ENCODE data around the gene AAMDC. TPM values are rescaled to one million over a fixed set of nuclear protein-coding genes. Genes with fewer than 3 reads are reported as not detected.
"Not testable (repeated sequence)": the region's sequence is repeated elsewhere in the genome, so short reads cannot be mapped to it uniquely, and the experiment has no call there.

AAMDC gene
- total RNA-seq, 3 donors from 2014 or later (not counting 1 experiment from before 2014, with no cell fraction given): 4.8 to 5.7 (median 5.4) TPM

DNA sequence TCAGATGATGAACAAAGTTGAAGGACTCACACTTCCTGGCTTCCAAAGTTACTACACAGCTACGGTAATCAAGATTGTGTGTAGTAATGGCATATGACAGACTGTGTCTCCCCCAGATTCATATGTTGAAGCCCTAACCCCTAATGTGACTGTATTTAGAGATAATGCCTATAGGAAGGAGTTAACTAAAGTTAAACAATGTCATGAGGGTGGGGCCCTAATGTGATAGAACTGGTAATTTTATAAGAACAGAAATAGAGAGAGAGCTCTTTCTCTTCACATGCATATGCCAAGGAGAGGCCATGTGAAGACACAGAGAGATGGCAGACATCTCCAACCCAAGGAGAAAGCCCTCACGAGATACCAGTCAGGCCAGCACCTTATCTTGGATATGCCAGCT is 8.0 kb downstream of the AAMDC start:
- Mint-ChIP-seq H3K4me3 (no peak overlapping the region), H3K4me1 (no peaks in the 10 kb centered on the region), H3K36me3 (no peaks in the 10 kb centered on the region), H3K9me3 (no peaks in the 10 kb centered on the region), H3K27me3 (ENCODE audit: low read depth in 2 of 2) (no peaks in the 10 kb centered on the region), H3K27ac (no peak overlapping the region)
- TF ChIP-seq, protein P1, sequence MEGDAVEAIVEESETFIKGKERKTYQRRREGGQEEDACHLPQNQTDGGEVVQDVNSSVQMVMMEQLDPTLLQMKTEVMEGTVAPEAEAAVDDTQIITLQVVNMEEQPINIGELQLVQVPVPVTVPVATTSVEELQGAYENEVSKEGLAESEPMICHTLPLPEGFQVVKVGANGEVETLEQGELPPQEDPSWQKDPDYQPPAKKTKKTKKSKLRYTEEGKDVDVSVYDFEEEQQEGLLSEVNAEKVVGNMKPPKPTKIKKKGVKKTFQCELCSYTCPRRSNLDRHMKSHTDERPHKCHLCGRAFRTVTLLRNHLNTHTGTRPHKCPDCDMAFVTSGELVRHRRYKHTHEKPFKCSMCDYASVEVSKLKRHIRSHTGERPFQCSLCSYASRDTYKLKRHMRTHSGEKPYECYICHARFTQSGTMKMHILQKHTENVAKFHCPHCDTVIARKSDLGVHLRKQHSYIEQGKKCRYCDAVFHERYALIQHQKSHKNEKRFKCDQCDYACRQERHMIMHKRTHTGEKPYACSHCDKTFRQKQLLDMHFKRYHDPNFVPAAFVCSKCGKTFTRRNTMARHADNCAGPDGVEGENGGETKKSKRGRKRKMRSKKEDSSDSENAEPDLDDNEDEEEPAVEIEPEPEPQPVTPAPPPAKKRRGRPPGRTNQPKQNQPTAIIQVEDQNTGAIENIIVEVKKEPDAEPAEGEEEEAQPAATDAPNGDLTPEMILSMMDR (IDR thresholded peaks at IDR 0.05): no peak
- H3K9me3 ChIP-seq (ENCODE audit: control insufficient read depth, insufficient read depth, low read length): no peaks in the 10 kb centered on the region
- H3K27ac ChIP-seq (ENCODE audit: low read length): no peak overlapping the region
- DNase-seq: no peak
- H3K27me3 ChIP-seq (ENCODE audit: control insufficient read depth, insufficient read depth, low read length): no peaks in the 10 kb centered on the region
- ATAC-seq: no peak
- no peak overlapping the region for H3K4me3 ChIP-seq (ENCODE audit: low read length)
- H3K36me3 ChIP-seq (ENCODE audit: control insufficient read depth, insufficient read depth, low read length): no peaks in the 10 kb centered on the region
- no peaks in the 10 kb centered on the region for H3K4me1 ChIP-seq (ENCODE audit: control insufficient read depth, insufficient read depth, low read length)
- intact Hi-C loops (cut with micrococcal nuclease): no loop called here
- WGBS (ENCODE audit: insufficient coverage): 100% methylated on average over 1 of the region's 2 CpGs

DNA sequence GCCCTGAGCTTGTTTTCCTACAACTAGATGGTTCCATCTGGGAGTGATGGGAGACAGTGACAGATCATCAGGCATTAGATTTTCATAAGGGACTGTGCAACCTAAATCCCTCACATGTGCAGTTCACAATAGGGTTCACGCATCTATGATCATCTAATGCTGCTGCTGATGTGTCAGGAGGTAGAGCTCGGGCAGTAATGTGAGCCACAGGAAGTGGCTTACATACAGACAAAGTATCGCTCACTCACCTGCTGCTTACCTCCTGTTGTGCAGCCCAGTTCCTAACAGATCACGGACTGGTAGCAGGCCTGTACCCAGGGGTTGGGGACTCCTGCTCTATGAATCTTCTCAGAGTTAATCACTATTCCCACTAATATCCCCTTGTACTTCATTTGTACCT is 12.4 kb downstream of the AAMDC start:
- no peaks in the 10 kb centered on the region for H3K4me1 ChIP-seq (ENCODE audit: control insufficient read depth, insufficient read depth, low read length)
- H3K36me3 ChIP-seq (ENCODE audit: control insufficient read depth, insufficient read depth, low read length): no peaks in the 10 kb centered on the region
- H3K27ac ChIP-seq (ENCODE audit: low read length): no peak overlapping the region
- no peaks in the 10 kb centered on the region for H3K4me1 Mint-ChIP-seq
- H3K27me3 Mint-ChIP-seq (ENCODE audit: low read depth in 2 of 2): no peaks in the 10 kb centered on the region
- H3K27me3 ChIP-seq (ENCODE audit: control insufficient read depth, insufficient read depth, low read length): no peaks in the 10 kb centered on the region
- ATAC-seq (no peak), DNase-seq (no peak)
- H3K27ac Mint-ChIP-seq: no peak overlapping the region
- no peaks in the 10 kb centered on the region for H3K9me3 ChIP-seq (ENCODE audit: control insufficient read depth, insufficient read depth, low read length)
- TF ChIP-seq, protein P1 (IDR thresholded peaks at IDR 0.05): no peak
- H3K9me3 Mint-ChIP-seq: no peaks in the 10 kb centered on the region
- intact Hi-C loops (cut with micrococcal nuclease): no loop called here
- no peak overlapping the region for H3K4me3 Mint-ChIP-seq
- WGBS (ENCODE audit: insufficient coverage): 66% methylated on average over 4 of the region's 4 CpGs
- H3K4me3 ChIP-seq (ENCODE audit: low read length): no peak overlapping the region
- no peaks in the 10 kb centered on the region for H3K36me3 Mint-ChIP-seq

DNA sequence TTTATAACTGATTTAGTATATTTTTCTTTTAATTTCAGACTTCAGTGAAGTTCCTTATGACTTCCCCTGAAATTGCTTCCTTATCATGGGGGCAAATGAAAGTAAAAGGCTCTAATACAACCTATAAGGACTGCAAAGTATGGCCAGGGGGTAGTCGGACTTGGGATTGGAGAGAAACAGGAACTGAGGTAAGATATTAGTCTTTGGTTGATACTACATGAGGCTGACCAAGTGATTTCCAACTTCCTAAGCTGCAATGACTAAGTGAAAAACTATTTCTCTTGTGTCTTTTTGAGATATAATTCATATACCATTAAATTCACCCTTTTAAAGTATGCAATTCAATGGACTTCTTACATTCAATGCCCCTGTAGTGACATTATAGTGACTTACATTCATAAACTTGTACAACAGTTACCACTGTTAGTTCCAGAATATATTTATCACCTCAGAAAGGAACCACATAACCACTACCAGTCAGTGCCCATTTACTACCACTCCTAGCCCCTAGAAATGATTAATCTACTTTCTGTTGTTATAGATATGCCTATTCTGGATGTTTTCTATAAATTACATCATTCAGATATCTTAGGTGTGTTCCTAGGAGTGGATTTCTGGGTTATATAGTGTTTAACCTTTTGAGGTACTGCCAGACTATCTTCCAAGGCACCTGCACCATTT is 21.6 kb downstream of the AAMDC start:
- no peak for ATAC-seq
- Histone ChIP-seq H3K9me3 (ENCODE audit: control insufficient read depth, insufficient read depth, low read length) (peaks cover 6% of the 10 kb centered on the region), H3K4me1 (ENCODE audit: control insufficient read depth, insufficient read depth, low read length) (no peaks in the 10 kb centered on the region), H3K27me3 (ENCODE audit: control insufficient read depth, insufficient read depth, low read length) (no peaks in the 10 kb centered on the region), H3K4me3 (ENCODE audit: low read length) (no peak overlapping the region), H3K27ac (ENCODE audit: low read length) (no peak overlapping the region), H3K36me3 (ENCODE audit: control insufficient read depth, insufficient read depth, low read length) (peaks cover 5% of the 10 kb centered on the region)
- TF ChIP-seq, protein P1 (IDR thresholded peaks at IDR 0.05): no peak
- Mint-ChIP-seq H3K27ac (no peak overlapping the region), H3K9me3 (peaks cover 2 to 8% of the 10 kb centered on the region in 2 donors), H3K27me3 (ENCODE audit: low read depth in 2 of 2) (no peaks in the 10 kb centered on the region), H3K4me3 (no peak overlapping the region), H3K4me1 (no peaks in the 10 kb centered on the region), H3K36me3 (peaks cover 27% of the 10 kb centered on the region)
- WGBS (ENCODE audit: insufficient coverage): 14% methylated on average over 1 of the region's 1 CpG
- DNase-seq: no peak
- intact Hi-C loops (cut with micrococcal nuclease): no loop called here

DNA sequence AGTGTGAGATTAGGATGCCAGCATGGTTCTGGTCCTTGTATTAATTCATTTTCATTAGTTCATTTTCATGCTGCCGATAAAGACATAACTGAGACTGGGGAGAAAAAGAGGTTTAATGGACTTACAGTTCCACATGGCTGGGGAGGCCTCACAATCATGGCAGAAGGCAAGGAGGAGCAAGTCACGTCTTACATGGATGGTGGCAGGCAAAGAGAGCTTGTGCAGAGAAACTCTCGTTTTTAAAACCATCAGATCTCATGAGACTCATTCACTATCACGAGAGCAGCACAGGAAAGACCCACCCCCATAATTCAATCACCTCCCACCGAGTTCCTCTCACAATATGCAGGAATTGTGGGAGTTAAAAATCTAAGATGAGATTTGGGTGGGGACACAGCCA is 22.8 kb downstream of the AAMDC start:
- H3K4me1 ChIP-seq (ENCODE audit: control insufficient read depth, insufficient read depth, low read length): not testable (repeated sequence)
- H3K36me3 Mint-ChIP-seq: peaks cover 27% of the 10 kb centered on the region

More for the DNA sequence above, 22.8 kb downstream of the AAMDC start:
- intact Hi-C loops (cut with micrococcal nuclease); H3K9me3 Mint-ChIP-seq; H3K27ac ChIP-seq (ENCODE audit: low read length); H3K4me3 Mint-ChIP-seq; ATAC-seq; H3K27ac Mint-ChIP-seq; H3K9me3 ChIP-seq (ENCODE audit: control insufficient read depth, insufficient read depth, low read length); H3K27me3 ChIP-seq (ENCODE audit: control insufficient read depth, insufficient read depth, low read length); DNase-seq; H3K4me1 Mint-ChIP-seq; H3K27me3 Mint-ChIP-seq (ENCODE audit: low read depth in 2 of 2); H3K36me3 ChIP-seq (ENCODE audit: control insufficient read depth, insufficient read depth, low read length); H3K4me3 ChIP-seq (ENCODE audit: low read length): not testable (repeated sequence)
- WGBS (ENCODE audit: insufficient coverage): 96% methylated on average over 4 of the region's 5 CpGs

Data from natural killer cell (primary cell).